HUES6 (cell line): ENCODE data around the gene XRCC3.

Source experiments
- H3K27ac ChIP-seq: 2 replicates; pipeline ENCODE4 v1.7.0; 2013; ENCODE audit warnings: low read depth, mild to moderate bottlenecking, low read length, inconsistent platforms
- H3K27me3 ChIP-seq: 2 replicates; pipeline ENCODE4 v1.6.1; 2013; ENCODE audit warnings: low read length; ENCODE audit not compliant: control insufficient read depth, insufficient read depth
- H3K36me3 ChIP-seq: 2 replicates; pipeline ENCODE4 v1.6.1; 2013; ENCODE audit warnings: low read length; ENCODE audit not compliant: control insufficient read depth, insufficient read depth
- H3K4me1 ChIP-seq: 2 replicates; pipeline ENCODE4 v1.6.1; 2013; ENCODE audit warnings: low read length; ENCODE audit not compliant: control insufficient read depth, insufficient read depth
- H3K4me3 ChIP-seq: 2 replicates; pipeline ENCODE4 v1.5.1; 2013; ENCODE audit warnings: low read depth, low read length
- H3K9ac ChIP-seq: one replicate; pipeline ENCODE4 v1.6.1; 2013; ENCODE audit warnings: mild to moderate bottlenecking, low read length
- H3K9me3 ChIP-seq: 2 replicates; pipeline ENCODE4 v1.6.1; 2013; ENCODE audit warnings: low read depth, low read length; ENCODE audit not compliant: control insufficient read depth, insufficient read depth

Gene XRCC3

GRCh38 chr14:103731916-103732867, 16.9 kb upstream of the XRCC3 start:
- Histone ChIP-seq H3K4me1 (no peaks in the 10 kb centered on the region; the same call in 1 of the 2 replicates), H3K27me3 (no peaks in the 10 kb centered on the region), H3K9me3 (no peaks in the 10 kb centered on the region), H3K36me3 (peaks cover 64% of the 10 kb centered on the region), H3K9ac (no peak overlapping the region), H3K27ac (no peak overlapping the region), H3K4me3 (no peak overlapping the region)

GRCh38 chr14:103731481-103731880, 16.2 kb upstream of the XRCC3 start:
- H3K9me3 ChIP-seq, result no peaks in the 10 kb centered on the region
- no peak overlapping the region for H3K9ac ChIP-seq
- no peaks in the 10 kb centered on the region for H3K27me3 ChIP-seq
- no peaks in the 10 kb centered on the region; the same call in 1 of the 2 replicates for H3K4me1 ChIP-seq
- H3K36me3 ChIP-seq, result peaks cover 64% of the 10 kb centered on the region
- H3K27ac ChIP-seq, result no peak overlapping the region
- H3K4me3 ChIP-seq, result no peak overlapping the region

DNA sequence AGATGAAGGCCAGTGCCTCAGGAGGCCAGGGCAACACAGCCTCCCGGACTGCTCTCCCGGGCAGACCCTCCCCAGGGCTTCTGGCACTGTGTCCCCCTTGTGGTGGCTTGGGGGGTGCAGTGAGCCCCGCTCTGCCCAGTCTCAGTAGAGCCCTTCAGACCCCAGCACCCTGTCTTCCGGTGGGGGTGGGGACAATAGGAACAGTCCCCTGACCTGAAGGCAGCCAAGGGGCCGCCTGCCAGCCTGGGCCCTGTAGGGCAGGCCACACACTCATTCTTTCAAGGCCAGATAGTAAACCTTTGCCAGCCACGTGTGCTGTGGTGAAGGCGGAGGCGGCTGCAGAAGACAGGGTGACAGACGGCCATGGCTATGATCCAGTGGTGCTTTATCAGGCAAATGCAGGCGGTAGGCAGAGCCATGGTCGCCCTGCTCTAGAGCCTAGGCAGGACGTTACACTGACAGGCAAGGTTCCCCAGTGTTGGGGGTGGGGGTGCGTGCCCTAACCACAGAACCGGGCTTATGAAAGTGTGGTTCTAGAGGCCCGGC, 15.3 kb upstream of the XRCC3 start:
- Histone ChIP-seq H3K27ac (no peak overlapping the region), H3K4me3 (no peak overlapping the region), H3K9me3 (no peaks in the 10 kb centered on the region), H3K27me3 (no peaks in the 10 kb centered on the region), H3K36me3 (peaks cover 66% of the 10 kb centered on the region), H3K9ac (no peak overlapping the region), H3K4me1 (no peaks in the 10 kb centered on the region; the same call in 1 of the 2 replicates)

DNA sequence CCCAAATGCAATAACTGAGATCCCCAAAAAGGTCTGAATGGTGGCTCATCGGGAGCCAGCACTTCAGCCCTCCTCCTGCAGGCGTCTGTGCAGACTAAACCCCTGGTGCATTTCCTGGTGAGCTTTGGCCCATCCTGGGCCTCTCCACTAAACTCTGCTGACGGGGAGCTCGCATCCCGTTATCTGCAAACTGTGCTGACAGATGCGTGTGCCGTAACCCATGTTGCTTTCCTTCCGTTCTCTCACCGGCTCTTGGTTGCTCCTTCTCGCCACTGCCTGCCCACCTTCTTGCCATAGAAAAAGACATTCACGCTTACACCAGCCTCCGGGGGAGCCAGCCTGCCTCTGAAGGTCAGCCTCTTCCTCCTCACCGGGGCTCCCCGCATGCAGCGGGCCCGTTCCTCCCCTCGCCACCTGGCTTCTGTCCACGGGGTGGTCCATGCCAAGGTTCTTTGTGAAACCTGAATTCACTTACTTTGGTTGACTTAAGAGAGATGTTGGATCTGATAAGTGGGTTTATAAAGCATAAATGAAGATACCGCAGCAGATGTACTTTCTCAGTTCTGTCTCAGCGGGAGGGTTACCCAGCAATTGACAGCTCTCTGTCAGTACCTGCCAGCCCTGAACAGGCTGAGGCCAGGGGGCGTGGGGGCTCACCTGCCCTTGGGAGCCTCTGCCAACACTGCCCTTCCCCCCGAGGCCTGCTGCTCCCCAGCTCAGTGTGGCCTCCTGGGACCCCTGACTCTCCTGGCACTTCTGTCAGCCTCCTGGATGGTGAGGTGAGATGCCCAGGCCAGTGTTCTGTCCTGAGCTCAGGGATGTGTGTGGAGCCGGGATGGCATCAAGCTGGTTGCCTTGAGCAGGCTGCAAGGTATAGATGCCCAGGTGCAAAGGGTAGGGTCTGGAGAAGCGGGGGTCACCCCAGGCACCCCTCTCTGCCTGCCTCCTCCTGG, 14.5 kb upstream of the XRCC3 start:
- Histone ChIP-seq H3K27me3 (no peaks in the 10 kb centered on the region), H3K27ac (no peak overlapping the region), H3K4me1 (no peaks in the 10 kb centered on the region), H3K4me3 (no peak overlapping the region), H3K9me3 (no peaks in the 10 kb centered on the region), H3K36me3 (peaks cover 60% of the 10 kb centered on the region), H3K9ac (no peak overlapping the region)

- H3K36me3 ChIP-seq, result peaks cover 56% of the 10 kb centered on the region
- no peak overlapping the region for H3K27ac ChIP-seq
- H3K4me1 ChIP-seq, result no peaks in the 10 kb centered on the region
- H3K9me3 ChIP-seq, result no peaks in the 10 kb centered on the region
- H3K9ac ChIP-seq, result no peak overlapping the region
- H3K27me3 ChIP-seq, result no peaks in the 10 kb centered on the region
- no peak overlapping the region for H3K4me3 ChIP-seq
These were observed 13.5 kb upstream of the XRCC3 start for GRCh38 chr14:103728721-103729120.

- Histone ChIP-seq H3K4me3 (no peak overlapping the region), H3K4me1 (no peaks in the 10 kb centered on the region), H3K9me3 (no peaks in the 10 kb centered on the region), H3K9ac (no peak overlapping the region), H3K36me3 (peaks cover 50% of the 10 kb centered on the region), H3K27ac (no peak overlapping the region), H3K27me3 (no peaks in the 10 kb centered on the region)
These were observed 12.9 kb upstream of the XRCC3 start for GRCh38 chr14:103728141-103728540.

GRCh38 chr14:103727313-103727980, 12.2 kb upstream of the XRCC3 start:
- H3K27me3 ChIP-seq, result no peaks in the 10 kb centered on the region
- no peak overlapping the region for H3K9ac ChIP-seq
- H3K9me3 ChIP-seq, result no peaks in the 10 kb centered on the region
- H3K4me3 ChIP-seq, result no peak overlapping the region
- peaks cover 43% of the 10 kb centered on the region for H3K36me3 ChIP-seq
- H3K27ac ChIP-seq, result no peak overlapping the region
- no peaks in the 10 kb centered on the region for H3K4me1 ChIP-seq

DNA sequence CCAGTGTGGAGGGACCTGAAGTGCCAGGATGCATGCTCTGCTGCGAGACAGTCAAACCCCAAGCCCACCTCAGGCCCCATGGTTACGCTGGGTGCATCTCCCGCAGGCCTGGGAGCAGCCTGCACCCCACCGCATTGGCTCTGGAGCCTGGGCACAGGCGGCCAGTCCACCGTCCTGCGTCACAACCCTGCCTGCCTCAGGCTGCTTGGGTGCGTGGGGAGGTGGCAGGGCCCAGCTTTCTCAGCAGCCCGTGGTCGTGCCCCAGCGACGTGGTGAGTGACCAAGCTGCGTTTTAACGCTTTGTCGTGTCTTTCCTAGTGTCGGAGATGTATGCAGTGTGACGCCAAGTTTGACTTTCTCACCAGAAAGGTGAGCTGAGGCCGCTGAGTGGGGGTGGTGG, 11.2 kb upstream of the XRCC3 start:
- no peak overlapping the region for H3K4me3 ChIP-seq
- H3K9ac ChIP-seq, result no peak overlapping the region

GRCh38 chr14:103725739-103726395, 10.6 kb upstream of the XRCC3 start:
- peaks cover 33% of the 10 kb centered on the region for H3K36me3 ChIP-seq
- H3K9me3 ChIP-seq, result no peaks in the 10 kb centered on the region
- H3K27ac ChIP-seq, result no peak overlapping the region
- no peak overlapping the region for H3K4me3 ChIP-seq
- no peaks in the 10 kb centered on the region for H3K4me1 ChIP-seq
- H3K27me3 ChIP-seq, result no peaks in the 10 kb centered on the region
- H3K9ac ChIP-seq, result no peak overlapping the region

More for the DNA sequence above, 11.2 kb upstream of the XRCC3 start:
- H3K27me3 ChIP-seq, result no peaks in the 10 kb centered on the region
- H3K9me3 ChIP-seq, result no peaks in the 10 kb centered on the region
- H3K36me3 ChIP-seq, result peaks cover 34% of the 10 kb centered on the region
- H3K4me1 ChIP-seq, result no peaks in the 10 kb centered on the region
- no peak overlapping the region for H3K27ac ChIP-seq
